NCI-H187 treated with DMSO at 0.1 percent for 48 hours (cell line): Measurements from ENCODE around the gene S100A2.
"Not testable (repeated sequence)": the region's sequence is repeated elsewhere in the genome, so short reads cannot be mapped to it uniquely, and the experiment has no call there.

Source experiments
- DNase-seq: peaks from one replicate; lab custom pipeline; 2025; lab: John Stamatoyannopoulos, UW

The S100A2 gene

DNA sequence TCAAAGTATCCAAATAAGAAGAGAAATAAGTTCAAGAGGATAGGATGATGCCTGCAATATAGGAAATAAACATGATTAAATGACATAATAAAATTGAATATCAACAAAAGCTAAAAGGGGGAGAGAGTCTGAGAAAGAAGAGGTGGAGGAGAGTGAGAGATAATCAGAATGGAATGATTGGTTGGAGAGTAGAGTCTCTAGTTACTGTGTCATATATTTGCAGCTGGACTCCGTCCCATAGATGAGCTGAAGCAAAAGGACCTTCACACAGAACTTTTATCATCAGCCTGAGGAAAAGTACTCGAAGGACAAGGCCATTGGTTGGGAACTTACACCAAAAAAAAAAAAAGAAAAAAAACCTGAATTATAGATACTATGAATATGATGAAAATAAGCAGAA is 22.8 kb upstream of the S100A2 start:
- DNase-seq: no peak

DNA sequence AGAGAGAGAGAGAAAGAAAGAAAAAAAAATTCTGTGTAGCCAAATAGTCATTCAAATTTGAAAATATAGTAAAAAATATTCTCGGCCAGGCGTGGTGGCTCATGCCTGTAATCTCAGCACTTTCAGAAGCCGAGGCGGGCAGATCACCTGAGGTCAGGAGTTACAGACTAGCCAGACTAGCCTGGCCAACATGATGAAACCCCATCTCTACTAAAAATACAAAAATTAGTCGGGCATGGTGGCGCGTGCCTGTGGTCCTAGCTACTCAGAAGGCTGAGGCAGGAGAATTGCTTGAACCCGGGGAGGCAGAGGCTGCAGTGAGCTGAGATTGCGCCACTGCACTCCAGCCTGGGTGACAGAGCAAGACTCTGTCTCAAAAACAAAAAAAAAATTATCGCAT is 22.4 kb upstream of the S100A2 start:
- DNase-seq: not testable (repeated sequence)

DNA sequence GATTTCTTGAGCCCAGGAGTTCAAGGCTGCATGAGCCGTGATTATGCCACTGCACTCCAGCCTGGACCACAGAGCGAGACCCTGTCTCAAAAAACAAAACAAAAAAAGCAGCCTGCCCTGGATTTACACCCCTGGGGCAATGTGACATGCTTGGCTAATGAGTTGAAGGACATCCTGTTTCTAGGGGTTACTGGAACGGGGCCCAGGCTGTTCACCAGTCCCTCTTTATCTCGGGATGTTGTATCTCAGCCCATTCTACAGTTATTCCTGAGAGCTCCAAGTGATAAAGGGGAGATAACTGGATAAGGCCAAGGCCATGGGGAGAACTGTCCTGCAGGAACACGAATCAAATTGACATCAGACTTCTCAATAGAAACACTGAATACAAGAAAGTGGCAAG is 21.7 kb upstream of the S100A2 start:
- no peak for DNase-seq

DNA sequence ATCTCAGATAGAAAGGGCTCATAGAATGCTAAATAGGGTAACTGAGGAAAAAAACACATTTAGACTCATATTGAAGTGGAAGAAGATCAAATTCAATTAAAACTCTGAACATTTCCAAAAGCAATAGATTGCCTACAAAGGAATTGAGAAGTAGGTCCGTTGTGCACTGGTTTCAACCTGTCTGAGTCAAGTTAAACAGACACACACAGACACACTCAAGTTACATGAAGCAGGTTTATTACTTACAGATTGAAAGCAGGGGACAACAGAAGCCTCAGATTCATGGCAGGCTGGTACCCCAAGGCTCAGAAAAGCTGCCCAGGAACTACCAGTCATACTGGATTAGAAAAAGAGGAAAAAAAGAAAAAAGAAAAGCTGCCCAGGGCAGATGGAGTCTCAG is 20.7 kb upstream of the S100A2 start:
- no peak for DNase-seq

DNA sequence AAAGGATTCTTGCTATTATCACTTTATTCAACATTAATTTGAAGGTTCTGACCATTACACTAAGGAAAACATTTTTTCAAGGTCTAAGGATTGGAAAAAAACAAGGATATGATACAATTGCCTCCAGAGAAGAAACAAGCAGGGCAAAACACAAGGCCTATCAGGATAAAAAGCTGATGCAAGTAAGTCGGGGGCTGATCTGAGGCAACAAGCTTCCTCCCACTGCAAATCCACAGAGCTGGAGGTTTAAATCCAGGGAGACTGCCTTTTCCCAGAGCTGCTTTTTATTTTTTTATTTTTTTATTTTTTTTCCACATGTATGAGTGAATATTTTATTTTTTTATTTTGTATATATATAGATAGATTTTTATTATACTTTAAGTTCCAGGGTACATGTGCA is 19.4 kb upstream of the S100A2 start:
- no peak for DNase-seq

DNA sequence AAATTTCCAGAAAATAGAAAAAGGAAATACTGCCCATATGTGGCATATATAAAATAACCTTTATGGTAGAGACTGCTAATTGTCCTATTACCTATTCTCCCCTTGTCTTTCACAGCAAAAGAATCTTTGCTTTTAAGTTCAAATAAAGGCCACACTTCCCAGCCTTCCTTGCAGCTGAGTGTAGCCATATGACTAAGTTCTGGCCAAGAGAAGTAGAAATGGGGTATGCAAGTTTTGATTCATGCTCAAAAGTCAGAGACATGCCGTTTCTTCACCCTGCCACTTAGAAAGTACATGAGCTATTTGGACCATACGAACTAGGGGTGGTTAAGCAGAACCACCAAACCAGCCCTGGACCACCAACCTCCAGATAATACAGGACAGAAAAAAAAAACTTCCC is 18.3 kb upstream of the S100A2 start:
- no peak for DNase-seq

DNA sequence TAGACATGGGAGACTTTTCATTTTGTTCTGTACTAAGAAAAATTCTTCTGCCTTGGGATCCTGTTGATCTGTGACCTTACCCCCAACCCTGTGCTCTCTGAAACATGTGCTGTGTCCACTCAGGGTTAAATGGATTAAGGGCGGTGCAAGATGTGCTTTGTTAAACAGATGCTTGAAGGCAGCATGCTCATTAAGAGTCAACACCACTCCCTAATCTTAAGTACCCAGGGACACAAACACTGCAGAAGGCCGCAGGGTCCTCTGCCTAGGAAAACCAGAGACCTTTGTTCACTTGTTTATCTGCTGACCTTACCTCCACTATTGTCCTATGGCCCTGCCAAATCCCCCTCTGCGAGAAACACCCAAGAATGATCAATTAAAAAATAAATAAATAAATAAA is 17.9 kb upstream of the S100A2 start:
- DNase-seq: not testable (repeated sequence)

DNA sequence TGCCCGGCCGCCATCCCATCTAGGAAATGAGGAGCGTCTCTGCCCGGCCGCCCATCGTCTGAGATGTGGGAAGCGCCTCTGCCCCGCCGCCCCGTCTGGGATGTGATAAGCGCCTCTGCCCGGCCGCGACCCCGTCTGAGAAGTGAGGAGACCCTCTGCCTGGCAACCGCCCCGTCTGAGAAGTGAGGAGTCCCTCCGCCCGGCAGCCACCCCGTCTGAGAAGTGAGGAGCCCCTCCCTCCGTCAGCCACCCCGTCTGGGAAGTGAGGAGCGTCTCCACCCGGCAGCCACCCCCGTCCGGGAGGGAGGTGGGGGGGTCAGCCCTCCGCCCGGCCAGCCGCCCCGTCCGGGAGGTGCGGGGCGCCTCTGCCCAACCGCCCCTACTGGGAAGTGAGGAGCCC is 17.2 kb upstream of the S100A2 start:
- not testable (repeated sequence) for DNase-seq

DNA sequence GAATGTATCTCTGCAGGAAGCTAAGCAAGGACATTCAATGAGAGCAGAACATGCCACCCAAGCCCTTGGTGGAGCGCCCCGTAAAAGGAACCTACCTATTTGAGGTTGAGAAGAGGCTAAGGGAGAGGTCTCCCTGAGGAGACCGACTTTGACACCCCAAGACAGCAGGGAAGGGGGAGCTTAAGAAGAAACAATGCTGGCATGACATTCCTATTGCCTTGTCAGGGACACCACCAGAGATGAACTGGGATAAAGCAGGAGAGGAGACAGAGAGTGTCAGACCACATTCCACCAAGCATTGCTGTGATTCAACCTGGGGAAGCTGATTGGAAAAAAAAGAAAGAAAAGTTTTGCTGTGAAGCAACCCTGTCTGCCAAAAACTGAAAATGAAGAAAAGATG is 13.3 kb upstream of the S100A2 start:
- no peak for DNase-seq

DNA sequence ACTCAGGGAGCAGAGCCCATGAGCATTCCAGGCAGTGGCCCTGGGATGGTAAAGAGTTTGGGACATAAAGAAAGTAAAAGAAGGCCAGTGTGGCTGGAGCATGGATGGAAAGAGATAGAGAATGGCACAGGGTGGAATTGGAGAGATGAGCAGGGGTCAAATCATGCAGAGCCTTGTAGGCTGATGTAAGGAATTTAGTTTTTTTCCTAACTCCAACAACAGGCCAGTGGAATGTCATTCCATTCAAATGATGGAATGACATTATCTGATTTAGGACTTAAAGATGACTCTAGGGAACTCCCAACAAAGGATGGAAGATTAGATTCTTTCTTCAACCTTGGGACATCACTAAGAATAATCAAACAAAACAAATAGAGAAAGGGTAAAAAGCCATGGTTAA is 12.8 kb upstream of the S100A2 start:
- no peak for DNase-seq

DNA sequence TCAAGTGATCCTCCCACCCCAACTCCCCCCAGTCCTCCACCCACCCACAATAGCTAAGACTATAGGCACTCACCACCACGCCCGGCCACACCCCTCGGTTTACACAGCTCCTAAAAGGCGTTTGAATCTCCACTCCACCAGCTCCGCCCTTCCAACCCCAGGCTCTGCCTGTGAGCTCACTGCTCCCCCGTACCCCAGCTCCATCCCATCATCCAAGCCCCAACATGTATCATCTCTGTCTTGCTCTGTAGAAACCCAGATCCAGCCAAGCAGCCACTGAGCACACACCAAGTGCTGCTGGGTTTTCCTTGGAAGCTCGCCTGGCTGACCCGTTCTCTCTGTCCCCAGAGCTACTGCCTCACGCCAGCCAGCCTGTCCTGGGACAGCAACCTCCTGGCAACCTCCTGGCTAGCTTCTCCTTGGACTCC is 12.0 kb upstream of the S100A2 start:
- DNase-seq: no peak

DNA sequence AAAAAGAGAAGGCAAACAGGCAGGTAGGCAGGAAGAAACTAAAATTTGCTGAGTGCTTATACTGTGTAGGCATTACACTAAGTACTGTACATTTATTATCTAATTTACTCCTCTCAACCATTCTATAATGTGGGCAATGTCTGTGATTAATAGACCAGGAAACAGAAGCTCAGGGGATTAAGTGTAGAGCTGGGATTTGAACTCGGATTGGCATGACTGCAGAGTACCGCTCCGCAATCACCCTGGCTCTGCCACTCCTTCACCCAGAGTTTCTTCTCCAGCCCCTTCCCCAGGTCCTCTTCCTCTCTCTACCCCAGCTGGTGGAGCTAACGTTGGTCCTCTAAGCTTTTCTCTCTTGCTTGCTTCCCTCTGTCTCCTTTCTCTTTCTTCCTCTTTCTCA is 11.5 kb upstream of the S100A2 start:
- DNase-seq: no peak

DNA sequence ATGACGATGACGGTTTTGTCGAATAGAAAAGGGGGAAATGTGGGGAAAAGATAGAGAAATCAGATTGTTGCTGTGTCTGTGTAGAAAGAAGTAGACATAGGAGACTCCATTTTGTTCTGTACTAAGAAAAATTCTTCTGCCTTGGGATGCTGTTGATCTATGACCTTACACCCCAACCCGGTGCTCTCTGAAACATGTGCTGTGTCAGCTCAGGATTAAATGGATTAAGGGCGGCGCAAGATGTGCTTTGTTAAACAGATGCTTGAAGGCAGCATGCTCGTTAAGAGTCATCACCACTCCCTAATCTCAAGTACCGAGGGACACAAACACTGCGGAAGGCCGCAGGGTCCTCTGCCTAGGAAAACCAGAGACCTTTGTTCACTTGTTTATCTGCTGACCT is 9.9 kb upstream of the S100A2 start:
- DNase-seq: not testable (repeated sequence)

DNA sequence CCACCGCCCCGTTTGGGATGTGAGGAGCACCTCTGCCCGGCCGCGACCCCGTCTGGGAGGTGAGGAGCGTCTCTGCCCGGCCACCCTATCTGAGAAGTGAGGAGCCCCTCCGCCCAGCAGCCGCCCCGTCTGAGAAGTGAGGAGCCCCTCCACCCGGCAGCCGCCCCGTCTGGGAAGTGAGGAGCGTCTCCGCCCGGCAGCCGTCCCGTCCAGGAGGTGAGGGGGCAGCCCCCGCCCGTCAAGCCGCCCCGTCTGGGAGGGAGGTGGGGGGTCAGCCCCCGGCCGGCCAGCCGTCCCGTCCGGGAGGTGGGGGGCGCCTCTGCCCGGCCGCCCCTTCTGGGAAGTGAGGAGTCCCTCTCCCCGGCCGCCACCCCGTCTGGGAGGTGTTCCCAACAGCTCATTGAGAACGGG is 9.4 kb upstream of the S100A2 start:
- DNase-seq: not testable (repeated sequence)

DNA sequence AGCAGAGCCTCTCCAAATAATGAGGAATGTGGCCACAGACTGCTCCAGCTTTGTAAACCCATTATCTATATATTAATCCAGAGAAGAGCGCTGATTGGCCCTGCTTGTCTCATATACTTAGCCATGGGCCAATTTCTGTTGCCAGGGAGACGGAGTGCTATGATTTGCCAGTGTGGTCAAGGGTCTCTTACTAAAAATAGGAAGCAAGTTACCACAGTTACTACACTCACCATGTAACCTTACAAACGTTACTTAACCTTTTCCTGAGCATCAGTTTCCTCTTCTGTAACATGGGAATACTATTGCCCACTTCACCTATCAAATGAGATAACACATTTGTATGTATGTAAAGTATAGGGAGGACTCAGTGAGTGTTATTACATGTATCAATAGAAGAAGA is 7.7 kb upstream of the S100A2 start:
- no peak for DNase-seq

DNA sequence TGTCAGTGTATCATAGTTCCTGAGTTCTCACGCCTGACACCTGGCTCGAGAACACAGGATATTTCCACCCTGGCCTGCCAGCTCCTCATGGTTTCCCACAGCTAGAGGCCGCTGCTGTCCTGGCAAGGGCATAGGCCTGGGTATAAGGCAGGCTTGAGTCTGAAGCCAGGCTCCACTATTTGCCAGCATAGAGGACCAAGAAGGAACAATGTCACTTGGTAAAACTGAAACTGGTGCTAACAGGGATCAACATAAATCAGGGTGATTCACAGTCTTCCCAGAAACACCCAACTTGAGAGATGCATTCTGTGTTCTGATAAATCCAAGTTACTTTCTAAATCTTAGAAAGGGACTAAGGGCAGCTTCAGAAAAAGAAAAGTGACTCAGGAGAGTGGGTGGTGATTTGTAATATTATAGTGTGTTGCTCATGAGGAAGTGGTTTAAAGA is 6.9 kb upstream of the S100A2 start:
- no peak for DNase-seq

DNA sequence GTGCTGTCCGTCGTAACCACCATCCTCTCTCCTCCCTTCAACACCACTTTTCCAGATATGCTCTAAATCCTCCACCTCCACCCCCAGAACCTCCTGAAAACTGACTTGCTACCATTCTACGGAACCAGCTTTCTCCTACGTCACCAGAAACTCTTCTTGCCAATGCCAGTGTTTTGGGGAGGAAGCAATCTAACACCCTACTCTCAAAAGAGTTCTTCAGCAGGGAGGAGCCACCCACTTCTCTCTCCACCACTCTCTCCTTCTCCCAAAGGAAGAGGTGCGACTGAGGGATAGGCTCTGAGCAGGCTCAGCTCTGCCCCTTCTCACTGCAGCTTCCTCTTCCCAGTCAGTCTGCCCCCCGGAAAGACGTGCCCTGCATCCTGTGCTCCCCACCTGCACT is 6.1 kb upstream of the S100A2 start:
- no peak for DNase-seq

DNA sequence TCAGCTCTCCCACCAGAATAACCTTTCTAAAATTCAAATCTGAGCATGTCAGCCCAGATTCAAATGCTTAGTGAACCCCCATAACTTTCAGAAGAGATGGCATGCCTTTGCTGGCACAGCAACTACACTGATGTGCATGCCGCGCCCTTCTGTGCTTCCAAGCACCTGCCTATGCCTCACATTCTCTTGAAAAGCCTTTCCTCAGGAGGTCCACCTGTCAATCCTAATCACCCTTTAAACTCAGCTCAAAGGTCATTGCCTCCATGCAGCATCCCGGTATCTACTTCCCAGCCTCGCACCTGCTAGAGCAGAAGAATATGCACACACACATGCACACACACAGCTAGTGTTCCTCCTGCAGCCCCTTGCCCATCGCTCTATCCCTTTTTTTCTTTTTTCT is 5.2 kb upstream of the S100A2 start:
- DNase-seq: no peak

DNA sequence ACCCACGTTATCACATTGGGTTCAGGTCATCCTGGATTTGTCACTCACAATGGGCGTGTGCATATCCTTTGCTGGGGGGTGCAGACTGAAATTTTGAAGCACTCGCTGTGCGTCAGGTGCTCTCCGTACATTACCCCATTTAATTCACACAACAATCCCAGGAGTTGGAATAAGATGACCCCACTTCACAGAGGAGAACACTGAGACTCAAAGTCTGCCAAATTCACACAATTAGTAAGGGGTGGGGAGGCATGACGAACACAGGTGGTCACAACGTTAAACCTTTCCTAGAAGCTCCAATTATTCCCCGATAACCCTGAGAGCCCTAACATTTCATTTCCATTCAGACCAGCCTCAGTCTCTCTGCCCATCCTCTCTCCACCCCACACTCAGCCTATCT is 3.8 kb upstream of the S100A2 start:
- no peak for DNase-seq

DNA sequence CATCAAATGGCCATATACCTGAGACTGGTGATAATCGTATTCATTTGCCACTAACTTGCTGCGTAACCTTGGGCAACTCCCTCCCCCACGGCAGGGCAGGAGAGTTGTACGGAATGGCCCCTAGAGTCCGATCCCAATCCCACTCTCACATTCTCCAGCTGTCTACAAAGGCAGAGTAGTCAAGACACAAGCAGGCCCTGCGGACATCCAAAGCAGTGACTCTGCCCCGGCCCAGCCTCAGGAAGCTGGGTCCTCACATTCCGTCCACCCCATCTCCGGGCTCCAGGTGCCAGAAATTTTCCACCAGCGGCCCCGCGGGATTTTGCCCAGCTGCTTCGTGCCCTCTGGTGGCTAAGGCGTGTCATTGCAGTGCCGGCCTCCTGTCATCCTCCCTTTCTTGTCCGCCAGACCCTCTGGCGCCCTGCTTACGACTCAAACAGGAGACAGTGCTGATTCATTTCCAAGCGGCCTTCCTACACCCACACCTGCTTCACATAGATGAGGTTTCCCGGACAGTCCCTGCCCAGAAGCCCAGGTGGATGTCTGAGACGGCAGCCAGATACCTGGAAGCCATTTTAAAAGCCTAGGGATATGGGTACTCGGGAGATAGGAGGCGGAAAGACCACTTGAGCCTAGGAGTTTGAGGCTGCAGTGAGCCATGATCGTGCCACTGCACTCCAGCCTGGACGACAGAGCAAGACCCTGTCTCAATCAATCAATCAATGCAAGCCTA is 2.9 kb upstream of the S100A2 start:
- DNase-seq: peak; percentile 90

DNA sequence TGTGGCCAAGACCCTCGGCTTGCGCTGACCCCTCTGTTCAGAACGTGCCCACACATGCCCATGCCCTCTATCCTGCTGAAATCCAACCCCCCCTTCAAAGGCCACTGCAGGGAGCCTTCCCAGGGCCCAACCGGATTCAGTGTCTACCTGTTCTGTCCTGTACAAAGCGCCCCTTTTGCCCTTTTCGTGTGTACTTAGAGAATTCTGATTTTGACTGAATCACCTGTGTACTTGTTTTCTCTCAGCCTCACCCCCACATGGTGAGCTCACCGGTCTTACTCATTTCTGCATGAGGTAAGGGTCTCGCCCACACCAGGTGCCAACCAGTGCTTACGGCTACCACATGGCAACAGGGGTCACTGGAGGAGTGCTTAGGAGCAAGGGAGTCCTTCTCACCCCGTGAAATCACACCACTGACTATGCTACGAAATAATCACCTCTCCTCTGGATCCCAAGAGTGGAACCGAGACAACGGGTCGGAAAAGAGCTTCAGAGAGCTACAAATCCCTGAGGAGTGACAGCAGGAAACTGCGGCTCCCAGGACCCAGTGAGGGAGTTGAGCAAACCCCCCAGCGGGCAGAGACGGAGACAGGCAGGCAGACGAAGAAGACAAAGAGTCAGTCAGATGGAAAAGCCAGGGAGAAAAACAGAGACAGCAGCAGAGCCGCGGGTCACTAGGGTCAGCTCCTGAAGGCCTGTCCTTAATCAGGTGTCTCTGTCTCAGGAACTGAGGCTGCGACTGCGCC is 2.1 kb upstream of the S100A2 start:
- no peak for DNase-seq

DNA sequence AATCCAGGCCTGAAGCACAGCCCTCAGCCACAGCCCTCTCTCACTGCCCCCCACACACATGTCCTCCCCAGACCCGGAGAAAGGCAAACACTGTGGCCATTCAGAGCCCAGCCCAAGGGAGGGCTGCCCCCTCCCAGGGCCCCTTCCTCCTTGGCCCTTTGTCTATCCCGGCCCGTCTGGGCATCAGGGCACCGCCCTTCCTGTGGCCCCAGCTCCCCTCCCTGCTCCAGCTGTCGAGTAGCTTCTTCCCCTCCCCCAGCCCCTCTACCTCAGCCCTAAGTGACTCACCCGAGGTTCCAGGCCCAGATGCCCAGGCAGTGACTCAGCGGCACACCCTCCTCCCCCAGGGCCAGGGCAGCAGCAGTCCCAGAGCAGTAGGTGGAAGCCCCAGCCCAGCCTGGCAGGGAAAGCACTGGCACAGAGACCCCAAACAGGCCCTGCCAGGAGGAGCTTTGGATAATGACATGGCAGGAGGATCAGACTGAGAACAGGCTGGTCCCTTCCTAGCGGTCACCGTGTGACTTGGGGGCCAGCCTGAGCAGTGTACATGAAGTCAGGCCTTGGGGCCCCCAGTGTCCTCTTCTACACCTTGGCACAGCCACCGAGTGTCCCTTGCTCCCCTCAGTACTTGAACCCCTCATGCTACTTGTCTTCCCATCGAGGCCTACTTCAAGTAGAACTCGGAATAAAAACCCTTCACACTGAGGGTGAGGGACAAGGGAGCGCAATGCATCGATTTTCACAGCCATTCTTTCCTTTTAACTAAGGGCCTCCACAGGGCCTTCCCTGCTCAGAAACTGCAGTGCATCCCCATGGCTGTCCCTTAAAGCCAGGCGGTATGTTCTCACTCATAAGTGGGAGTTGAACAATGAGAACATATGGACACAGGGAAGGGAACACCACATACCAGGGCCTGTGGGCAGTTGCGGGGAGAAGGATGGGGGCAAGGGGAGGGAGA is 1.0 kb upstream of the S100A2 start:
- no peak for DNase-seq

DNA sequence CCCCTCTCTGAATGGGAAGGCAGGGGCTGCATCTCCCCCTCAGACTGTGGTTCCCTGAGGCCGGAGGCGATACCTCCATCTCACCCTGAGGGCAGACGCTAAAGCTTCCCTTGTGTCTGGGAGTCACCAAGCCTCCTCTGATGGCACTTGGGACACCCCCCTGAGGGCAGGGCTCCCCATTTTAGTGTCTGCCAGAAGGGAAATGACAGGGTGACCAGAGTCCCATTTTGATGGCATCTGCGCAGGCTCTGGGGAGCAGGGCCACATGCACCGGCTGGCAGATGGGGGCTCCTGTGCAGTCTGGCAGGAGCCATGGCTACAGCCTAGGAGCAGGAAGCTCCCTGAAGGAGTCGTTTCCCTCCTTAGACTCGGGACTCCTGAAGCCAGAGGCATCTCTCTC is 1.7 kb downstream of the S100A2 start:
- no peak for DNase-seq
